ENCODE measurements around the gene AP5Z1. TPM values are rescaled to one million over a fixed set of nuclear protein-coding genes. Genes with fewer than 3 reads are reported as not detected.
"Not testable (repeated sequence)": the region's sequence is repeated elsewhere in the genome, so short reads cannot be mapped to it uniquely, and the experiment has no call there.

The AP5Z1 gene
- total RNA-seq, 1 experiment from 2014 or later: 70.7 TPM

DNA sequence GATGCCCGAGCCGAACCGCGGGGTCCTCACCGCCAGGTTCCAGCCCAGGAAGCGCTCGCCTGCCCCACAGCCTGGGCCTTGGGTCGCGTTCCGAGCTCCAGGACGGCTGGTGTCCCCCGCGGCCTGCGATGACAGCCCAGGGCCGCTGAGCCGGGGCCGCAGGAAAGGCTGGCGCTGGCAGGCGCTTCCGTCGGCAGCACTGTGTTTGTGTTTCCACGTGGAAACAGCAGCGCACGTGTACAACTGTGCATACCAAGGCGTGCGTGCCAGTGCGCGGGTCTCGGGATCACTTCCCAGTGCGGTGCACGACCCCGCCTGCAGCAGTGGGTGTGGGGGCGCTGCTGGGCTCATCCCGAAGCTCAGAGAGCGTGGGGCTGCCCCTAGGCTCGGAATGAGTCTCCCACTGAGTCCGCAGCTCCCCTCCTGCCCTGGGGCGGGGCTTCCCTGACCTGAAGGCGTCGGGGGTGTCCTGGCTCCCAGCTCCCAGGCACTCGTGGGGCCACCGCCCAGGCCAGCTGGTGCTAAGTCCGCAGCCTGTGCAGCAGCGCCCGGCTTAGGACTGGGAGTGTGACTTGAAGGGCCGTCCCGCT lies 17.2 kb downstream of the AP5Z1 start:
- TF ChIP-seq, protein P1, sequence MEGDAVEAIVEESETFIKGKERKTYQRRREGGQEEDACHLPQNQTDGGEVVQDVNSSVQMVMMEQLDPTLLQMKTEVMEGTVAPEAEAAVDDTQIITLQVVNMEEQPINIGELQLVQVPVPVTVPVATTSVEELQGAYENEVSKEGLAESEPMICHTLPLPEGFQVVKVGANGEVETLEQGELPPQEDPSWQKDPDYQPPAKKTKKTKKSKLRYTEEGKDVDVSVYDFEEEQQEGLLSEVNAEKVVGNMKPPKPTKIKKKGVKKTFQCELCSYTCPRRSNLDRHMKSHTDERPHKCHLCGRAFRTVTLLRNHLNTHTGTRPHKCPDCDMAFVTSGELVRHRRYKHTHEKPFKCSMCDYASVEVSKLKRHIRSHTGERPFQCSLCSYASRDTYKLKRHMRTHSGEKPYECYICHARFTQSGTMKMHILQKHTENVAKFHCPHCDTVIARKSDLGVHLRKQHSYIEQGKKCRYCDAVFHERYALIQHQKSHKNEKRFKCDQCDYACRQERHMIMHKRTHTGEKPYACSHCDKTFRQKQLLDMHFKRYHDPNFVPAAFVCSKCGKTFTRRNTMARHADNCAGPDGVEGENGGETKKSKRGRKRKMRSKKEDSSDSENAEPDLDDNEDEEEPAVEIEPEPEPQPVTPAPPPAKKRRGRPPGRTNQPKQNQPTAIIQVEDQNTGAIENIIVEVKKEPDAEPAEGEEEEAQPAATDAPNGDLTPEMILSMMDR (IDR thresholded peaks at IDR 0.05; ENCODE audit: unreplicated experiment): no peak
- no TSS peak for BruUV-seq (replicated peaks)
- Mint-ChIP-seq H3K36me3 (ENCODE audit: insufficient read depth, unreplicated experiment) (peaks cover 74% of the 10 kb centered on the region), H3K9me3 (ENCODE audit: low read depth, unreplicated experiment) (no peaks in the 10 kb centered on the region), H3K4me1 (ENCODE audit: low read depth, unreplicated experiment) (no peaks in the 10 kb centered on the region), H3K27ac (ENCODE audit: unreplicated experiment) (no peak overlapping the region), H3K4me3 (ENCODE audit: low read depth, unreplicated experiment) (no peak overlapping the region), H3K27me3 (ENCODE audit: unreplicated experiment) (no peaks in the 10 kb centered on the region)
- DNase-seq: no peak
- CTCF ChIA-PET: interaction anchor here (0.6 to 2.2 kb wide), 3 partner anchors 17 to 1147 kb away, joined by 3 to 12 read pairs (median 6); partner anchors contain the start of gene AP5Z1
- intact Hi-C loops (cut with micrococcal nuclease; ENCODE audit: unreplicated experiment): no loop called here

DNA sequence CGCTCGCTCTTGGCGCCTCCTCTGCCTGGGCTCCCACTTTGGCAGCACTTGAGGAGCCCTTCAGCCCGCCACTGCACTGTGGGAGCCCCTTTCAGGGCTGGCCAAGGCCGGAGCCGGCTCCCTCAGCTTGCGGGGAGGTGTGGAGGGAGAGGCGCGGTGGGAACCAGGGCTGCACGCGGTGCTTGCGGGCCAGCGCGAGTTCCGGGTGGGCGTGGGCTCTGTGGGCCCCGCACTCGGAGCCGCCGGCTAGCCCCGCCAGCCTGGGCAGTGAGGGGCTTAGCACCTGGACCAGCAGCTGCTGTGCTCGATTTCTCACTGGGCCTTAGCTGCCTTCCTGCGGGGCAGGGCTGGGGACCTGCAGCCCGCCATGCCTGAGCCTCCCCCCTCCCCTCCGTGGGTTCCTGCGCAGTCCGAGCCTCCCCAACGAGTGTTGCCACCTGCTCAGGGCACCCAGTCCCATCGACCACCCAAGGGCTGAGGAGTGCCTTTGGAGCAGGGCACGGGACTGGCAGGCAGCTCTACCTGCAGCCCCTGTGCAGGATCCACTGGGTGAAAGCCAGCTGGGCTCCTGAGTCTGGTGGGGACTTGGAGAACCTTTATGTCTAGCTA lies 18.1 kb downstream of the AP5Z1 start:
- H3K27me3 Mint-ChIP-seq (ENCODE audit: unreplicated experiment); DNase-seq; H3K9me3 Mint-ChIP-seq (ENCODE audit: low read depth, unreplicated experiment); intact Hi-C loops (cut with micrococcal nuclease; ENCODE audit: unreplicated experiment); H3K4me1 Mint-ChIP-seq (ENCODE audit: low read depth, unreplicated experiment); H3K4me3 Mint-ChIP-seq (ENCODE audit: low read depth, unreplicated experiment); H3K27ac Mint-ChIP-seq (ENCODE audit: unreplicated experiment); BruUV-seq (replicated peaks): not testable (repeated sequence)
- CTCF ChIA-PET: interaction anchor here (0.9 kb wide), 1 partner anchor 295 kb away, joined by 3 read pairs; no protein-coding TSS in a partner anchor
- peaks cover 65% of the 10 kb centered on the region for H3K36me3 Mint-ChIP-seq (ENCODE audit: insufficient read depth, unreplicated experiment)

DNA sequence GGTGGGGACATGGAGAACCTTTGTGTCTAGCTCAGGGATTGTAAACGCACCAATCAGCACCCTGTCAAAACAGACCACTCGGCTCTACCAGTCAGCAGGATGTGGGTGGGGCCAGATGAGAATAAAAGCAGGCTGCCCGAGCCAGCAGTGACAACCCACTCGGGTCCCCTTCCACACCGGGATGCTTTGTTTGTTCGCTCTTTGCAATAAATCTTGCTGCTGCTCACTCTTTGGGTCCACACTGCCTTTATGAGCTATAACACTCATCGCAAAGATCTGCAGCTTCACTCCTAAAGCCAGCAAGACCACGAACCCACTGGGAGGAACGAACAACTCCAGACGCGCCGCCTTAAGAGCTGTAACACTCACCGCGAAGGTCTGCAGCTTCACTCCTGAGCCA lies 18.7 kb downstream of the AP5Z1 start:
- peaks cover 65% of the 10 kb centered on the region for H3K36me3 Mint-ChIP-seq (ENCODE audit: insufficient read depth, unreplicated experiment)
- H3K27ac Mint-ChIP-seq (ENCODE audit: unreplicated experiment): peak overlapping the region; percentile 34
- CTCF ChIA-PET: interaction anchor here (0.9 kb wide), 1 partner anchor 294 kb away, joined by 3 read pairs; no protein-coding TSS in a partner anchor
- intact Hi-C loops (cut with micrococcal nuclease; ENCODE audit: unreplicated experiment); BruUV-seq (replicated peaks); H3K4me1 Mint-ChIP-seq (ENCODE audit: low read depth, unreplicated experiment); H3K4me3 Mint-ChIP-seq (ENCODE audit: low read depth, unreplicated experiment); DNase-seq; H3K9me3 Mint-ChIP-seq (ENCODE audit: low read depth, unreplicated experiment); H3K27me3 Mint-ChIP-seq (ENCODE audit: unreplicated experiment): not testable (repeated sequence)

DNA sequence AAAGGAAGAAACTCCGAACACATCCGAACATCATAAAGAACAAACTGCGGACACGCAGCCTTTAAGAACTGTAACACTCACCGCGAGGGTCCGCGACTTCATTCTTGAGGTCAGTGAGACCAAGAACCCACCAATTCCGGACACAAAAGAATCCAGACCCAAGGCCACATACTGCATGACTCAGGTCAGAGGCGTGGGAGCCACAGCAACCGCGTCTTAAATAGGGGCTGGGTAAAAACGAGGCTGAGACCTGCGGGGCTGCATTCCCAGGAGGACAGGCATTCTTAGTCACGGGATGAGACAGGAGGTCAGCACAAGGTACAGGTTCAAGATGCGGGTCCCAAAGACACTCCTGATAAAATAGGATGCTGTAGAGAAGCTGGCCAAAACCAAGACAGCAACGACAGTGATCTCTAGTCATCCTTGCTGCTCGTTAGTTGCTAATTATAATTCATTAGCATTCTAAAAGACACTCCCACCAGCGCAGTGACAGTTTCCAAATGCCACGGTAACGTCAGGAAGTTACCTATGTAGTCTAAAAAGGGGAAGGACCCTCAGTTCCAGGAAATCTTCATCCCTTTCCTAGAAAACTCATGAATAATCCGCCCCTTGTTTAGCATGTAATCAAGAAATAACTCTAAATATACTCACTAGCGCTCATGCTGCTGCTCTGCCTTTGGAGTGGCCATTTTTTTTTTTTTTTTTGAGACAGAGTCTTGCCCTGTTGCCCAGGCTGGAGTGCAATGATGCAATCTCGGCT lies 19.3 kb downstream of the AP5Z1 start:
- CTCF ChIA-PET: no interaction called here
- H3K36me3 Mint-ChIP-seq (ENCODE audit: insufficient read depth, unreplicated experiment): peaks cover 65% of the 10 kb centered on the region
- H3K27me3 Mint-ChIP-seq (ENCODE audit: unreplicated experiment): no peaks in the 10 kb centered on the region
- no peak overlapping the region for H3K4me3 Mint-ChIP-seq (ENCODE audit: low read depth, unreplicated experiment)
- H3K4me1 Mint-ChIP-seq (ENCODE audit: low read depth, unreplicated experiment): no peaks in the 10 kb centered on the region
- TF ChIP-seq, protein P1 (IDR thresholded peaks at IDR 0.05; ENCODE audit: unreplicated experiment): no peak
- intact Hi-C loops (cut with micrococcal nuclease; ENCODE audit: unreplicated experiment): no loop called here
- BruUV-seq (replicated peaks): TSS peak; percentile 10
- no peaks in the 10 kb centered on the region for H3K9me3 Mint-ChIP-seq (ENCODE audit: low read depth, unreplicated experiment)
- DNase-seq: no peak
- peak overlapping the region; percentile 34 for H3K27ac Mint-ChIP-seq (ENCODE audit: unreplicated experiment)

DNA sequence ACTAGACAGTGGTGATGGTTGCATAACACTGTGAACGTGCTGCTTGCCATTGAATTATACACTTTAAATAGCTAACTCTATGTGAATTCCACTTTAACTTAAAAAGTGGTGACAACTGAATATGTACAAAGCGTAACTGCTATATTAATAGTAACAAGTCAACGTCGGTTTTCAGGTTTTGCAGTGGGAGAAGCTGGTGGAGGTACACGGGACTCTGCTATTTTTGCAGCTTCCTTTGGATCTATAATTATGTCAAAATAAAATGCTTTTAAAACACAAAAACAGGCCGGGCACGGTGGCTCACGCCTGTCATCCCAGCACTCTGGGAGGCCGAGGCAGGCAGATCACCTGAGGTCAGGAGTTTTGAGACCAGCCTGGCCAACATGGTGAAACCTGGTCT lies 21.0 kb downstream of the AP5Z1 start:
- Mint-ChIP-seq H3K4me3 (ENCODE audit: low read depth, unreplicated experiment) (no peak overlapping the region), H3K36me3 (ENCODE audit: insufficient read depth, unreplicated experiment) (peaks cover 59% of the 10 kb centered on the region), H3K27me3 (ENCODE audit: unreplicated experiment) (no peaks in the 10 kb centered on the region), H3K9me3 (ENCODE audit: low read depth, unreplicated experiment) (no peaks in the 10 kb centered on the region), H3K4me1 (ENCODE audit: low read depth, unreplicated experiment) (no peaks in the 10 kb centered on the region), H3K27ac (ENCODE audit: unreplicated experiment) (no peak overlapping the region)
- intact Hi-C loops (cut with micrococcal nuclease; ENCODE audit: unreplicated experiment): loop anchor here (2.0 kb wide), 1 partner anchor 288 kb away; no protein-coding TSS in a partner anchor
- no peak for DNase-seq
- TF ChIP-seq, protein P1 (IDR thresholded peaks at IDR 0.05; ENCODE audit: unreplicated experiment): no peak
- no TSS peak for BruUV-seq (replicated peaks)
- CTCF ChIA-PET: interaction anchor here (0.7 kb wide), 1 partner anchor 9 kb away, joined by 3 read pairs; no protein-coding TSS in a partner anchor
